Prostate gland (tissue), 2 donors: ENCODE measurements around the gene SMIM20. TPM values are rescaled to one million over a fixed set of nuclear protein-coding genes. Genes with fewer than 3 reads are reported as not detected.

Experiments used
- DNase-seq: peaks from one replicate; pipeline ENCODE4 v3.0.0-alpha.2; 2019; ENCODE audit warnings: low spot score
- H3K27ac ChIP-seq, 2 donors: fragments of 200-600 bp; sonication (generic); 2 replicates each; pipeline ENCODE4 v1.5.1; 2017 to 2019
- H3K27me3 ChIP-seq: fragments of 200-600 bp; sonication (generic); replicated peaks from 2 replicates; pipeline ENCODE4 v1.5.1; 2019; ENCODE audit not compliant: insufficient read depth
- H3K36me3 ChIP-seq, 2 donors: fragments of 200-600 bp; sonication (generic); 1 replicate in 1 of 2; 2 replicates in 1 of 2; pipeline versions ENCODE4 v1.5.1 to v1.8.1; 2017 to 2019
- H3K4me1 ChIP-seq: fragments of 200-600 bp; sonication (generic); replicated peaks from 2 replicates; pipeline ENCODE4 v1.5.1; 2019
- H3K4me3 ChIP-seq, 2 donors: fragments of 200-600 bp; sonication (generic); 2 replicates each; pipeline ENCODE4 v1.5.1; 2017 to 2019
- H3K9me3 ChIP-seq: fragments of 200-600 bp; sonication (generic); 2 replicates; pipeline ENCODE4 v1.5.1; 2017
- POLR2A ChIP-seq: fragments of 450-650 bp; IDR thresholded peaks from one replicate; pipeline ENCODE4 v1.6.1; 2016; ENCODE audit warnings: antibody characterized with exemption, mild to moderate bottlenecking
- POLR2AphosphoS5 ChIP-seq: sonication (generic); formaldehyde crosslinking; IDR thresholded peaks from one replicate; pipeline ENCODE4 v1.6.1; 2017; ENCODE audit warnings: antibody characterized with exemption
- WGBS: methylation state at CpG from one replicate; pipeline ENCODE4 v1.1.5; 2018; 5-methylcytosine and 5-hydroxymethylcytosine counted together
- intact Hi-C: fragments of 100-400 bp; cut with DNase I; formaldehyde crosslinking; loops from one replicate; pipeline ENCODE4 v1.14.2; 2022
- total RNA-seq, 2 donors: library from RNA; depleted of rRNA; stranded (reverse); fragments of >200 nt; gene quantifications; one replicate each; pipeline ENCODE4 v1.1.0, GENCODE V29; 2016
- TF ChIP-seq, protein P1 (sequence below), 4 experiments: fragments of 200-600 bp in 2 of 4; fragments of 450-650 bp in 2 of 4; sonication (generic) in 2 of 4; IDR thresholded peaks; 1 replicate in 3 of 4; 2 replicates in 1 of 4; pipeline ENCODE4 v1.5.1; 2016 to 2019; ENCODE audit warnings: antibody characterized with exemption in 4 of 4, mild to moderate bottlenecking in 2 of 4, moderate library complexity in 2 of 4

The SMIM20 gene
- total RNA-seq, 2 donors from 2014 or later: 34.7 to 35.7 TPM

DNA sequence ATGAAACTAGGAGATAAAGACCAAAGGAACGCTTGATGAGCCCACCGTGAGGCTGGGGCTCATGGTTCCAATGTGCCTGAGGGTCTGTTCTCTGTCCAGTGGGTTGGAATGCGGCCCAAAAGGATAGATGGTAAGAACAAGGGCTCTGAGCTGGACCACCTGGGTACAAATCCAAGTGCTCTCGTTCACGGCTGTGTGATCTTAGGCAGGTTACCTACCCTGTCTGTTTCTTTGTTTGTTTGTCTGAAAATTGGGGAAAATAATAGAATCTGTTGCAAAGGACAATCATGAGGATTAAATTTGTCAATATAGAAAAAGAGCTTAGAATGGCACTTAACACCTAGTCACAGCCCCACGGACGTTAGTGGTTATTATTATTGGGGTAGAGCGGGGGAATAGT, 36.0 kb downstream of the SMIM20 start:
- H3K4me1 ChIP-seq: no peaks in the 10 kb centered on the region
- intact Hi-C loops: no loop called here
- no peaks in the 10 kb centered on the region for H3K27me3 ChIP-seq
- H3K27ac ChIP-seq: no peak overlapping the region
- WGBS: 87% methylated on average over 8 of the region's 8 CpGs
- no peaks in the 10 kb centered on the region for H3K9me3 ChIP-seq
- no peak for DNase-seq
- no peak overlapping the region for H3K4me3 ChIP-seq
- no peaks in the 10 kb centered on the region for H3K36me3 ChIP-seq
- TF ChIP-seq, protein P1, sequence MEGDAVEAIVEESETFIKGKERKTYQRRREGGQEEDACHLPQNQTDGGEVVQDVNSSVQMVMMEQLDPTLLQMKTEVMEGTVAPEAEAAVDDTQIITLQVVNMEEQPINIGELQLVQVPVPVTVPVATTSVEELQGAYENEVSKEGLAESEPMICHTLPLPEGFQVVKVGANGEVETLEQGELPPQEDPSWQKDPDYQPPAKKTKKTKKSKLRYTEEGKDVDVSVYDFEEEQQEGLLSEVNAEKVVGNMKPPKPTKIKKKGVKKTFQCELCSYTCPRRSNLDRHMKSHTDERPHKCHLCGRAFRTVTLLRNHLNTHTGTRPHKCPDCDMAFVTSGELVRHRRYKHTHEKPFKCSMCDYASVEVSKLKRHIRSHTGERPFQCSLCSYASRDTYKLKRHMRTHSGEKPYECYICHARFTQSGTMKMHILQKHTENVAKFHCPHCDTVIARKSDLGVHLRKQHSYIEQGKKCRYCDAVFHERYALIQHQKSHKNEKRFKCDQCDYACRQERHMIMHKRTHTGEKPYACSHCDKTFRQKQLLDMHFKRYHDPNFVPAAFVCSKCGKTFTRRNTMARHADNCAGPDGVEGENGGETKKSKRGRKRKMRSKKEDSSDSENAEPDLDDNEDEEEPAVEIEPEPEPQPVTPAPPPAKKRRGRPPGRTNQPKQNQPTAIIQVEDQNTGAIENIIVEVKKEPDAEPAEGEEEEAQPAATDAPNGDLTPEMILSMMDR (IDR thresholded peaks at IDR 0.05): no peak
- TF ChIP-seq POLR2A (no peak), POLR2AphosphoS5 (no peak)

- no peak overlapping the region for H3K4me3 ChIP-seq
- TF ChIP-seq POLR2AphosphoS5: no peak
- TF ChIP-seq POLR2A: no peak
- TF ChIP-seq, protein P1 (IDR thresholded peaks at IDR 0.05): no peak
- H3K9me3 ChIP-seq: no peaks in the 10 kb centered on the region
- no peak for DNase-seq
- intact Hi-C loops: no loop called here
- no peaks in the 10 kb centered on the region for H3K4me1 ChIP-seq
- H3K27ac ChIP-seq: no peak overlapping the region
- no peaks in the 10 kb centered on the region for H3K36me3 ChIP-seq
- 72% methylated on average over 10 of the region's 10 CpGs for WGBS
- H3K27me3 ChIP-seq: no peaks in the 10 kb centered on the region
Observed at GRCh38 chr4:25950461-25951389, 36.7 kb downstream of the SMIM20 start.

GRCh38 chr4:25951390-25951952, 37.5 kb downstream of the SMIM20 start:
- intact Hi-C loops: no loop called here
- WGBS: 64% methylated on average over 6 of the region's 6 CpGs

GRCh38 chr4:25953740-25954139, 39.7 kb downstream of the SMIM20 start:
- TF ChIP-seq POLR2A: no peak
- no peak for TF ChIP-seq POLR2AphosphoS5
- TF ChIP-seq, protein P1 (IDR thresholded peaks at IDR 0.05): no peak
- no peaks in the 10 kb centered on the region for H3K9me3 ChIP-seq
- WGBS: 32% methylated on average over 5 of the region's 5 CpGs

More at GRCh38 chr4:25951390-25951952, 37.5 kb downstream of the SMIM20 start:
- Histone ChIP-seq H3K27me3 (no peaks in the 10 kb centered on the region), H3K4me1 (no peaks in the 10 kb centered on the region), H3K9me3 (no peaks in the 10 kb centered on the region), H3K27ac (no peak overlapping the region), H3K36me3 (no peaks in the 10 kb centered on the region), H3K4me3 (no peak overlapping the region)
- no peak for DNase-seq
- TF ChIP-seq POLR2AphosphoS5 (no peak), POLR2A (no peak)
- TF ChIP-seq, protein P1 (IDR thresholded peaks at IDR 0.05): no peak

More at GRCh38 chr4:25953740-25954139, 39.7 kb downstream of the SMIM20 start:
- intact Hi-C loops: no loop called here
- H3K36me3 ChIP-seq: no peaks in the 10 kb centered on the region
- H3K4me1 ChIP-seq: no peaks in the 10 kb centered on the region
- no peaks in the 10 kb centered on the region for H3K27me3 ChIP-seq
- H3K4me3 ChIP-seq: no peak overlapping the region
- no peak overlapping the region for H3K27ac ChIP-seq
- DNase-seq: no peak
